ENCODE results near the gene UQCRH.

Gene UQCRH

DNA sequence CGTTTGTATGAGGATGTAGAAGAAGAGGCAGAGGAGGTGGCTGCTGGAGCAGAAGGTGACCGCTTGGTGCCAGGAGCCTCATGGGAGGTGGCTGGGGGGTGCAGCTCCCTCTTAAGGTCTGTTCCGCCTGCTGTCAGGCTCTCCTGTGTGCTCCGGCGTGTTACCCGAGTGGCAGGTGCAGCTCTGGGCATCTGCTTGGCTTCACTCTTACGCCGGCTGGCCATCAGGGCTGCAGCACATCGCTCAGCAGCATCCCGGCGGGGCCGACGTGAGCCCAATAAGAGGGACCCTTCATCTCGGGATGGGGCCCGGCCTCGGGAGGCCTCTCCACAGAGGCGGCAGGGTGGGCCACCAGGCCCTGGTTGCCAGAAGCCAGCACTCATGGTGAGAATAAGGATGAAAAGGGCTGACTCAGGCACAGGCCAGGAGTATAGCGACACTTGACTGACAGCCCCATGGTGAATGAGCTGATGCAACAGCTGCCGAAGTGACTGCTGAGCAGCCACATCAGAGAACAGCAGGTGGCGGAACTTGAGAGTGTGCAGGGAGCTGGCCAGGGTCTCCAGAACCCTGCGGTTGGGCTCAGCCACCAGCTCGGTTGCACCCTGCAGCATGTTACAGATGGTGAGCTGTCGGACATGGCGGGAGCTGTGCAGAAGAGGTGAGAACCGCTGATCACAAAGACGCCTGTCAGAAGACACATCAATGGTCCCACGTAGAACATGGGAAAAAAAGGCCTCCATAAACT, 17.6 kb upstream of the UQCRH start:
- TF ChIP-seq, protein P1, sequence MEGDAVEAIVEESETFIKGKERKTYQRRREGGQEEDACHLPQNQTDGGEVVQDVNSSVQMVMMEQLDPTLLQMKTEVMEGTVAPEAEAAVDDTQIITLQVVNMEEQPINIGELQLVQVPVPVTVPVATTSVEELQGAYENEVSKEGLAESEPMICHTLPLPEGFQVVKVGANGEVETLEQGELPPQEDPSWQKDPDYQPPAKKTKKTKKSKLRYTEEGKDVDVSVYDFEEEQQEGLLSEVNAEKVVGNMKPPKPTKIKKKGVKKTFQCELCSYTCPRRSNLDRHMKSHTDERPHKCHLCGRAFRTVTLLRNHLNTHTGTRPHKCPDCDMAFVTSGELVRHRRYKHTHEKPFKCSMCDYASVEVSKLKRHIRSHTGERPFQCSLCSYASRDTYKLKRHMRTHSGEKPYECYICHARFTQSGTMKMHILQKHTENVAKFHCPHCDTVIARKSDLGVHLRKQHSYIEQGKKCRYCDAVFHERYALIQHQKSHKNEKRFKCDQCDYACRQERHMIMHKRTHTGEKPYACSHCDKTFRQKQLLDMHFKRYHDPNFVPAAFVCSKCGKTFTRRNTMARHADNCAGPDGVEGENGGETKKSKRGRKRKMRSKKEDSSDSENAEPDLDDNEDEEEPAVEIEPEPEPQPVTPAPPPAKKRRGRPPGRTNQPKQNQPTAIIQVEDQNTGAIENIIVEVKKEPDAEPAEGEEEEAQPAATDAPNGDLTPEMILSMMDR (IDR thresholded peaks at IDR 0.05; ENCODE audit: extremely low read depth, missing control alignments): no peak

DNA sequence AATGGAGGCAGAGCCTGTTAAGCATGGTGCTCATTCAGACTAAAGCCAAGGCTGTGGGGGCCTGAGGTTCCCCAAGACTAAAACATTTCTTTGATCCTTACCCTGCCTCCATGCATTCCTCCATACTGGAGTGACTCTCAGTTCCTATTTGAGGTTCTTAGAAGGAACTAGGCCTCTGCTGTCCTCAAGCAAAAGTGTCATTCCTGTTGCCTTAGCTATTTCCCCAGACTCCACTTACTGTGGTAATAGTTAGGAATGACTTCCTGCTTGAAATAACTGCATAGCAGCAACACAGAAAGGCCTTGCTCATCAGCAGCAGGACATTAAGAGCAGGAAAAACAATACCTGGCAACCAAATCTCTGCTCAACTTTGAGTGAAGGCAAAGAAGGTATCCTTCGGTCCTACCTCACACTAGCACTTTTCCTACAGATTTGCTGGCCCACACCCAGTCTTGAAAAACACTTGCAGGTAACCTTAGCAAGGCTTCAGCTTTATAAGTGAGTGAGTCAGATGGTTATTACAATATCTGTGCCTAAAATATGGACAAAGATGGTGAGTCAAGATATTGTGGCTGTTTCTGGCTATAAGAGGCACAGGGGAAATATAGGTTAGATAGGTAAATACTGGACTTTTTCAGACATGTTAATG, 14.9 kb upstream of the UQCRH start:
- DNase-seq (ENCODE audit: low spot score): no peak
- TF ChIP-seq, protein P1 (IDR thresholded peaks at IDR 0.05; ENCODE audit: extremely low read depth, missing control alignments): no peak

More for the DNA sequence above, 17.6 kb upstream of the UQCRH start:
- no peak for DNase-seq (ENCODE audit: low spot score)

DNA sequence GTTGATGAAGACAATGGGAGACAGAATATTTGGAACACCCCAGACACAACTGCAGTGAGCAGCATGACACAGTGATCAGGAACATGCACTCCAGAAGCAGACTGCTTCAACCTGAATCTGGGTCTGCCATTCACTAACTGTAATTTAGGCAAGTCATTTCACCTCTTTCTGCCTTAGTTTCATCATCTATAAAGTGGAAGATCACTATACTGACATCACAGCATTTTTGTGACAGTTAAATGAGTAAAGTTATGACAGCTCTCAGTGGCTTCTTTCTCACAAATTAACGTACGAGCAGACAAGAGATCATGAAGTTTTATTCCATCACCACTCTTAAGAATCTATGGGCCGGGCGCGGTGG, 14.4 kb upstream of the UQCRH start:
- TF ChIP-seq, protein P1 (IDR thresholded peaks at IDR 0.05; ENCODE audit: extremely low read depth, missing control alignments): no peak
- DNase-seq (ENCODE audit: low spot score): no peak

DNA sequence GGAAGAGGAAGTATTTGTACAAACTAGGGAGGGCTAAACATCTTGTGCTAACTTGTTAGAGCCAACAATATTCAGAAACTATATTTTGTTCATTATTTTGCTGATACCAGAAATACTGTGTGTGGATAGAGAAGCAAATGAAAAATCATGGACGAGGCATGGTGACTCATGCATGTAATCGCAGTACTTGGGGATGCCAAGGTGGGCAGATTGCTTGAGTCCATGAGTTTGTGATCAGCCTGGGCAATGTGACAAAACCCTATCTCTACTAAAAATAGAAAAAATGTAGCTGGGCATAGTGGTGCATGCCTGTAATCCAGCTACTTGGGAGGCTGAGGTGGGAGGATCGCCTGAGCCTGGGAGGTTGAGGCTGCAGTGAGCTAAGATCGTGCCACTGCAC, 13.5 kb upstream of the UQCRH start:
- DNase-seq (ENCODE audit: low spot score): no peak
- TF ChIP-seq, protein P1 (IDR thresholded peaks at IDR 0.05; ENCODE audit: extremely low read depth, missing control alignments): no peak

DNA sequence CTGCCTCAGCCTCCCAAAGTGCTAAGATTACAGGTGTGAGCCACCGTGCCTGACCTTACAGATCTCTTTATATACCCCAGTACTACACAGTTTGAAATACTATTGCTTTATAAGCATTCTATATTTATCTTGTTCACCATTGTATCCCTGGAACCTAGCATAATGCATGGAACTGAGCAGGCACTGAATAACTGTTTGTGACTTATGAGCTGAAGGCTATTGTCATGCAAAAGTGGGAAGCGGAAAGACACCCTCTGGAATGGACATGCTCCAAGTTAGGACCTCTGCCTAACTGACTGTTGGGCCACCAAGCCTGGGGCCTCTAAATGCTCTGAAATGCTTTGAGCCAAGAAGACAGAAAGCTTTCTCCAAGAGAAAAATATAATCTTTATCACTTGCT, 8.2 kb upstream of the UQCRH start:
- TF ChIP-seq, protein P1 (IDR thresholded peaks at IDR 0.05; ENCODE audit: extremely low read depth, missing control alignments): no peak
- no peak for DNase-seq (ENCODE audit: low spot score)

DNA sequence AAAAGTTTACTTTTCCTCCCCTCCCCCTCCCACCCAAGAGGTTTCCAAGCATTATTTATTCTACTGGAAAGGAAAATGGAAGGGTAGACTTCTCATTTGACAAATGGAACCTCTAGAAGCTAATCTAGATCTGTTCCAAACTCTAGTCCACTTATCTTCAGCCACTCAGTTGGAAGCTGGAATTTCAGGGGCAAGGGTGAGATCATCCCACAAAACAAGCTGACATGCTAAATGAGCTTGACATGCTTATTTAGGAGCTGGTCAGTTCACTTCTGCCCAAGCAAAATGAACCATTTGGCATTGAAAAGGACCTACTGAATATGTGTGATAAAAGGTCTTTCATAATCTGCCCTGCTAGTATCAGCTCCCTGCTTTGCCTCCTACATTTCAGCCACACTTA, 5.1 kb upstream of the UQCRH start:
- DNase-seq (ENCODE audit: low spot score): no peak
- TF ChIP-seq, protein P1 (IDR thresholded peaks at IDR 0.05; ENCODE audit: extremely low read depth, missing control alignments): no peak

DNA sequence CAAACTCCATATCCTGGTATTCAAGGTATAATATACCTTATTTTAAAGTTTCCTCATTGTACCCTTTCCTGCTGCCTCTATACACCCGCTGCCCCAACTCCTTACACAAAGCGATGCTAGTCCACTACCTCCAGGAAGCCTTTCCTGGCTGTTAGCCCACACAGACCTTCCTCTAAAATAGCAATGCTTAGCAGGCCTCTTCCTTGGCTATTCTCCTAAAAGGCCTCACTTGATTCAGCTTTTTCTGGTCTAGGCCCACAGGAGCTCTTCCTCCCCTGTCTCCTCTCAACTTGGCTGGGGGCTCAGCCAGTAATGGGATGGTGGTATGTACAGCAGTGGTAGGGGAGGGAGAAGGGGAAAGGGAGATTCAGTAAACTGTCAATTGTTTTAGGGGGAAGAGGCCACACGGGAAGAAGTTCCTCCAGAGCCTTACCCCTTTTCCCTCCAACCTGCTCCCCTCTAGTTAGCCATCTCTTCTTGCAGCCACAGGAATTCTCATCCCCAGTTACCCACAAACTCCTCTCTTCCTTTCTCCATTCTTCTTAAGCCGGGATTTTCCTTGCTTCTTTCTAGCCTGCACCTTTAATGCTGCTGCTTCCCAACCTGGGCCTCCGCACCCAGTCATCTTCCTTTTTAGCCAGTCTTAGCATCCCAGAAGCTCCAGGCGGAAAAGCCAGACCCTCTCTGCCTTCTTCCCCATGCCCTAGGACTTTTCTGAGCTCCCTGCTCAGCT, 2.7 kb upstream of the UQCRH start:
- TF ChIP-seq, protein P1 (IDR thresholded peaks at IDR 0.05; ENCODE audit: extremely low read depth, missing control alignments): no peak
- DNase-seq (ENCODE audit: low spot score): no peak

All from GM20000 (cell line).